ENCODE data around the gene PRKD1.

Gene PRKD1

DNA sequence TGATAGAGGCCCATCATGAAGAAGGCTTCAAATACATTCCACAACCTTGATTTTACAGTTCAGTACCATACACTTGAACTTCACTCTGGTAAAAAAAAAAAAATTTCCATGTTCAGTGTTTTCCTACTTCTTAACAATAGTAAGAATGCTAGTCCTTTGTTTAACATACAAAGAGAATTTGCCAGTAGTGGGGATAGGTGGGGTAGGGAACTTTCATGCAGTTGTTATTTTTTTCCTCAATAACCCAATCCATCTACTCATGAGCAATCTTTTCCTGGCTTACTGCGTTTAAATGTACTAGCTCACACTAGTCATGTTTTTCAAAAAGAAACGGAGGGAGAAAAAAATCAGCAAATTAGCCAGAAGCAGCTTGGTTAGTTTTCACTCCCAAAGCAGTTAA, 206.1 kb downstream of the PRKD1 start:
- Histone ChIP-seq H3K9me3 (ENCODE audit: insufficient read depth, low read length, severe bottlenecking) (no peaks in the 10 kb centered on the region), H3K36me3 (ENCODE audit: insufficient read depth, low read length) (no peaks in the 10 kb centered on the region), H3K27me3 (ENCODE audit: insufficient read depth, low read length, poor library complexity) (no peaks in the 10 kb centered on the region), H2AFZ (ENCODE audit: low read depth, low read length) (no peak overlapping the region), H3K4me3 (ENCODE audit: low read depth in 1 of 2, low read length in 2 of 2) (no peak overlapping the region), H3K27ac (ENCODE audit: low read length) (no peak overlapping the region), H3K4me1 (ENCODE audit: insufficient read depth, low read length) (no peaks in the 10 kb centered on the region), H3K9ac (ENCODE audit: low read depth, low read length) (no peak overlapping the region), H4K20me1 (ENCODE audit: insufficient read depth, low read length) (no peaks in the 10 kb centered on the region), H3K79me2 (ENCODE audit: insufficient read depth, low read length) (no peaks in the 10 kb centered on the region), H3K4me2 (ENCODE audit: insufficient read depth, low read length) (no peak overlapping the region)
- TF ChIP-seq, protein P1, sequence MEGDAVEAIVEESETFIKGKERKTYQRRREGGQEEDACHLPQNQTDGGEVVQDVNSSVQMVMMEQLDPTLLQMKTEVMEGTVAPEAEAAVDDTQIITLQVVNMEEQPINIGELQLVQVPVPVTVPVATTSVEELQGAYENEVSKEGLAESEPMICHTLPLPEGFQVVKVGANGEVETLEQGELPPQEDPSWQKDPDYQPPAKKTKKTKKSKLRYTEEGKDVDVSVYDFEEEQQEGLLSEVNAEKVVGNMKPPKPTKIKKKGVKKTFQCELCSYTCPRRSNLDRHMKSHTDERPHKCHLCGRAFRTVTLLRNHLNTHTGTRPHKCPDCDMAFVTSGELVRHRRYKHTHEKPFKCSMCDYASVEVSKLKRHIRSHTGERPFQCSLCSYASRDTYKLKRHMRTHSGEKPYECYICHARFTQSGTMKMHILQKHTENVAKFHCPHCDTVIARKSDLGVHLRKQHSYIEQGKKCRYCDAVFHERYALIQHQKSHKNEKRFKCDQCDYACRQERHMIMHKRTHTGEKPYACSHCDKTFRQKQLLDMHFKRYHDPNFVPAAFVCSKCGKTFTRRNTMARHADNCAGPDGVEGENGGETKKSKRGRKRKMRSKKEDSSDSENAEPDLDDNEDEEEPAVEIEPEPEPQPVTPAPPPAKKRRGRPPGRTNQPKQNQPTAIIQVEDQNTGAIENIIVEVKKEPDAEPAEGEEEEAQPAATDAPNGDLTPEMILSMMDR (IDR thresholded peaks at IDR 0.05; ENCODE audit: borderline replicate concordance, extremely low read depth, low read length, poor library complexity, severe bottlenecking): no peak
- no peak for TF ChIP-seq EZH2 (IDR thresholded peaks at IDR 0.05; ENCODE audit: borderline replicate concordance, low read depth, low read length, severe bottlenecking)
- ATAC-seq (ENCODE audit: insufficient read depth, low read depth) (no peak), DNase-seq (no peak)

DNA sequence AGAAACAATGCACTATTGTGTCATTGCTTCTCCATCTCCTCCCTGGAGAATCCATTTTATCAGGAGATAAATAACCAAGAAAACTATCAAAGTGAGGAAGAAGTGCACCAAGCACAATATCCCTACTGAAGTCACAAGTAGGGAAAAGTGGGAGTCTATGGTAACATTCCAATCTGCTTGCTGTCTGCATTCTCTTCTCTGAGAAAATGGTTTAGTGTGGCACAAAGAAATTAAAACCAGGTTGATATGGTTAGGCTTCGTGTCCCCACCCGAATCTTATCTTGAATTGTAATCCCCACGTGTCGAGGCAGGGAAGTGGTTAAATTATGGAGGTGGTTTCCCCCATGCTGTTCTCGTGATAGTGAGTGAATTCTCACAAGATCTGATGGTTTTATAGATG, 209.7 kb downstream of the PRKD1 start:
- Histone ChIP-seq H3K4me3 (ENCODE audit: low read depth in 1 of 2, low read length in 2 of 2) (no peak overlapping the region), H3K27me3 (ENCODE audit: insufficient read depth, low read length, poor library complexity) (no peaks in the 10 kb centered on the region), H4K20me1 (ENCODE audit: insufficient read depth, low read length) (no peaks in the 10 kb centered on the region), H3K4me2 (ENCODE audit: insufficient read depth, low read length) (no peak overlapping the region), H3K79me2 (ENCODE audit: insufficient read depth, low read length) (no peaks in the 10 kb centered on the region), H3K9me3 (ENCODE audit: insufficient read depth, low read length, severe bottlenecking) (no peaks in the 10 kb centered on the region), H3K36me3 (ENCODE audit: insufficient read depth, low read length) (no peaks in the 10 kb centered on the region), H2AFZ (ENCODE audit: low read depth, low read length) (no peak overlapping the region), H3K9ac (ENCODE audit: low read depth, low read length) (no peak overlapping the region), H3K4me1 (ENCODE audit: insufficient read depth, low read length) (no peaks in the 10 kb centered on the region), H3K27ac (ENCODE audit: low read length) (no peak overlapping the region)
- TF ChIP-seq EZH2 (IDR thresholded peaks at IDR 0.05; ENCODE audit: borderline replicate concordance, low read depth, low read length, severe bottlenecking): no peak
- TF ChIP-seq, protein P1 (IDR thresholded peaks at IDR 0.05; ENCODE audit: borderline replicate concordance, extremely low read depth, low read length, poor library complexity, severe bottlenecking): no peak
- no peak for ATAC-seq (ENCODE audit: insufficient read depth, low read depth)
- DNase-seq: no peak

DNA sequence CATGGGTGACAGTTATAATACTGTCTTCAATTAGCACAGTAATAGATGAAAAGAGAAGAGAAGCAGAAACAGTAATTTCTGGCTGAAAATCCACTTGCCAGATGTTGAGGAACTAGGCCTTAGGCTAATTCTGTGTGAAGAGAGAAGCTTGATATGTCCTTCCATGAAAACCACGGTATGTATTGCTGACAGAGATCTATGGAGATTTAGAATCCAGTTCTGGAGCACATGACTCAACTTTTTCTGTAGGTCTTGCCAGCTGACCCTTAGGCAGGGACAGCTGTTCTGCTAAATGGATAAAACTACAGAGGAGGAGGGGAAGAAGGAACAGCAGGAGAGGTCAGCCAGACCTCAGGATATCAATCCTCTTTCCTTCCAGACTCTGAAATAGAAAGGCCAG, 211.5 kb downstream of the PRKD1 start:
- no peaks in the 10 kb centered on the region for H3K79me2 ChIP-seq (ENCODE audit: insufficient read depth, low read length)
- H2AFZ ChIP-seq (ENCODE audit: low read depth, low read length): no peak overlapping the region
- no peak for TF ChIP-seq EZH2 (IDR thresholded peaks at IDR 0.05; ENCODE audit: borderline replicate concordance, low read depth, low read length, severe bottlenecking)
- H3K27me3 ChIP-seq (ENCODE audit: insufficient read depth, low read length, poor library complexity): no peaks in the 10 kb centered on the region
- no peak overlapping the region for H3K9ac ChIP-seq (ENCODE audit: low read depth, low read length)
- no peaks in the 10 kb centered on the region for H3K9me3 ChIP-seq (ENCODE audit: insufficient read depth, low read length, severe bottlenecking)
- no peaks in the 10 kb centered on the region for H3K4me1 ChIP-seq (ENCODE audit: insufficient read depth, low read length)
- DNase-seq (no peak), ATAC-seq (ENCODE audit: insufficient read depth, low read depth) (no peak)
- H3K36me3 ChIP-seq (ENCODE audit: insufficient read depth, low read length): no peaks in the 10 kb centered on the region
- no peak overlapping the region for H3K4me3 ChIP-seq (ENCODE audit: low read depth in 1 of 2, low read length in 2 of 2)
- no peaks in the 10 kb centered on the region for H4K20me1 ChIP-seq (ENCODE audit: insufficient read depth, low read length)
- no peak overlapping the region for H3K4me2 ChIP-seq (ENCODE audit: insufficient read depth, low read length)
- no peak overlapping the region for H3K27ac ChIP-seq (ENCODE audit: low read length)

DNA sequence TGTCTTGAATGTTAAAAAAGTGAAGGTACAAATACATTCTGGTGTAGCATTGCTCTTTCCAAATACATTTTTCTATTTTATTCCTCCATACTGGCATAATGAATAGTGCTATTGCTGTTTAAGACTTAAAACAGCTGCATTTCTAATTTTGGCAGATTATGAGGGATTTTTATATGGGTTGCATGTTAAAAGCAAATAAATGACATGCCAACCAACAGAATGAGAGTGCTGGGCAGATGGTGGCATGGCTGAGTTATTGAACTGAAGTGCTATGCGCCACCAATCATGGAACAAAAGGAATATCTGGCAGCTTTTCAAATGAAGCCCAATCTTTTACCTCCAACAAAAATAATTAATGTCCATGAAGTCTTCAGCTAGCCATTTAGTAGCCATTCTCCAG, 215.0 kb downstream of the PRKD1 start:
- TF ChIP-seq, protein P1 (IDR thresholded peaks at IDR 0.05; ENCODE audit: borderline replicate concordance, extremely low read depth, low read length, poor library complexity, severe bottlenecking): no peak
- TF ChIP-seq EZH2 (IDR thresholded peaks at IDR 0.05; ENCODE audit: borderline replicate concordance, low read depth, low read length, severe bottlenecking): no peak
- no peak overlapping the region for H3K27ac ChIP-seq (ENCODE audit: low read length)
- ATAC-seq (ENCODE audit: insufficient read depth, low read depth): no peak
- no peaks in the 10 kb centered on the region for H4K20me1 ChIP-seq (ENCODE audit: insufficient read depth, low read length)
- no peaks in the 10 kb centered on the region for H3K4me1 ChIP-seq (ENCODE audit: insufficient read depth, low read length)
- H3K4me2 ChIP-seq (ENCODE audit: insufficient read depth, low read length): no peak overlapping the region
- no peaks in the 10 kb centered on the region for H3K9me3 ChIP-seq (ENCODE audit: insufficient read depth, low read length, severe bottlenecking)
- DNase-seq: no peak
- H2AFZ ChIP-seq (ENCODE audit: low read depth, low read length): no peak overlapping the region
- H3K79me2 ChIP-seq (ENCODE audit: insufficient read depth, low read length): no peaks in the 10 kb centered on the region
- H3K9ac ChIP-seq (ENCODE audit: low read depth, low read length): no peak overlapping the region
- no peak overlapping the region for H3K4me3 ChIP-seq (ENCODE audit: low read depth in 1 of 2, low read length in 2 of 2)
- no peaks in the 10 kb centered on the region for H3K36me3 ChIP-seq (ENCODE audit: insufficient read depth, low read length)
- no peaks in the 10 kb centered on the region for H3K27me3 ChIP-seq (ENCODE audit: insufficient read depth, low read length, poor library complexity)

All from DND-41 (cell line).